PC-9 (cell line): Measurements from ENCODE around the gene TRAPPC5. TPM values are rescaled to one million over a fixed set of nuclear protein-coding genes. Genes with fewer than 3 reads are reported as not detected.

Experiments
- BruUV-seq: library from RNA; stranded (reverse); fragments of 400-500 nt; replicated peaks from 2 replicates; lab custom pipeline; 2021; lab: Mats Ljungman, UMichigan
- CTCF ChIA-PET: fragments of 300-600 bp; sonication (Branson Sonifier 250); formaldehyde crosslinking; loops from one replicate; lab custom pipeline; 2022; ENCODE audit warnings: antibody characterized with exemption; lab: Charles Lee
- POLR2A ChIA-PET: fragments of 300-600 bp; sonication (Branson Sonifier 250); formaldehyde crosslinking; loops from one replicate; lab custom pipeline; 2022; ENCODE audit warnings: antibody characterized with exemption; ENCODE audit not compliant: unreplicated experiment; lab: Charles Lee
- DNase-seq, 2 experiments: peaks; one replicate each; pipeline versions ENCODE4 v3.0.0 to v3.0.0-alpha.2; 2015 to 2022; ENCODE audit warnings: mixed read lengths in 1 of 2
- H2AFZ ChIP-seq: fragments of 200-600 bp; sonication (generic); 2 replicates; pipeline ENCODE4 v1.8.1; 2017; ENCODE audit warnings: antibody characterized with exemption
- H3F3A ChIP-seq: fragments of 200-600 bp; sonication (generic); 2 replicates; pipeline ENCODE4 v1.8.1; 2017; ENCODE audit warnings: antibody characterized with exemption, mild to moderate bottlenecking, low read depth; ENCODE audit not compliant: insufficient read depth
- H3K27ac ChIP-seq: fragments of 200-600 bp; sonication (generic); 2 replicates; pipeline ENCODE4 v1.6.1; 2016; ENCODE audit warnings: mixed run types
- H3K27me3 ChIP-seq: fragments of 200-600 bp; sonication (generic); 2 replicates; pipeline ENCODE4 v1.6.1; 2016; ENCODE audit warnings: low read depth, mixed run types; ENCODE audit not compliant: insufficient read depth
- H3K36me3 ChIP-seq: fragments of 200-600 bp; sonication (generic); 2 replicates; pipeline ENCODE4 v1.6.1; 2016; ENCODE audit warnings: low read depth, mixed run types
- H3K4me1 ChIP-seq: fragments of 200-600 bp; sonication (generic); replicated peaks from 2 replicates; pipeline ENCODE4 v1.6.1; 2016; ENCODE audit warnings: mixed run types; ENCODE audit not compliant: insufficient read depth
- H3K4me2 ChIP-seq: fragments of 200-600 bp; sonication (generic); 2 replicates; pipeline ENCODE4 v1.6.1; 2017; ENCODE audit warnings: mixed run types
- H3K4me3 ChIP-seq: fragments of 200-600 bp; sonication (generic); 2 replicates; pipeline ENCODE4 v1.6.1; 2016; ENCODE audit warnings: mixed run types
- H3K79me2 ChIP-seq: fragments of 200-600 bp; sonication (generic); 2 replicates; pipeline ENCODE4 v1.6.1; 2017; ENCODE audit warnings: low read depth, mixed run types
- H3K9me2 ChIP-seq: fragments of 200-600 bp; sonication (generic); 2 replicates; pipeline ENCODE4 v1.8.1; 2017; ENCODE audit warnings: mild to moderate bottlenecking; ENCODE audit not compliant: insufficient read depth
- H3K9me3 ChIP-seq: fragments of 200-600 bp; sonication (generic); 2 replicates; pipeline ENCODE4 v1.8.1; 2016; ENCODE audit warnings: low read depth; ENCODE audit not compliant: insufficient read depth
- H4K20me1 ChIP-seq: fragments of 200-600 bp; sonication (generic); 2 replicates; pipeline ENCODE4 v1.8.1; 2017; ENCODE audit not compliant: insufficient read depth
- EZH2 ChIP-seq: fragments of 200-600 bp; sonication (generic); IDR thresholded peaks from 2 replicates; pipeline ENCODE4 v1.8.0; 2017; ENCODE audit warnings: antibody characterized with exemption, low read depth
- intact Hi-C: fragments of 100-400 bp; cut with micrococcal nuclease; formaldehyde crosslinking; loops from one replicate; pipeline ENCODE4 v1.10.0; 2022; ENCODE audit not compliant: unreplicated experiment
- total RNA-seq: library from RNA; stranded (reverse); gene quantifications from 2 replicates; pipeline ENCODE4 v1.2.3, GENCODE V29; 2021
- TF ChIP-seq, protein P1 (sequence below): fragments of 200-600 bp; sonication (generic); conservative IDR thresholded peaks from 2 replicates; pipeline ENCODE4 v1.6.1; 2017; ENCODE audit warnings: mixed run types, antibody characterized with exemption, mild to moderate bottlenecking, moderate library complexity

Gene TRAPPC5
- total RNA-seq, 1 experiment from 2014 or later, result 103 TPM

DNA sequence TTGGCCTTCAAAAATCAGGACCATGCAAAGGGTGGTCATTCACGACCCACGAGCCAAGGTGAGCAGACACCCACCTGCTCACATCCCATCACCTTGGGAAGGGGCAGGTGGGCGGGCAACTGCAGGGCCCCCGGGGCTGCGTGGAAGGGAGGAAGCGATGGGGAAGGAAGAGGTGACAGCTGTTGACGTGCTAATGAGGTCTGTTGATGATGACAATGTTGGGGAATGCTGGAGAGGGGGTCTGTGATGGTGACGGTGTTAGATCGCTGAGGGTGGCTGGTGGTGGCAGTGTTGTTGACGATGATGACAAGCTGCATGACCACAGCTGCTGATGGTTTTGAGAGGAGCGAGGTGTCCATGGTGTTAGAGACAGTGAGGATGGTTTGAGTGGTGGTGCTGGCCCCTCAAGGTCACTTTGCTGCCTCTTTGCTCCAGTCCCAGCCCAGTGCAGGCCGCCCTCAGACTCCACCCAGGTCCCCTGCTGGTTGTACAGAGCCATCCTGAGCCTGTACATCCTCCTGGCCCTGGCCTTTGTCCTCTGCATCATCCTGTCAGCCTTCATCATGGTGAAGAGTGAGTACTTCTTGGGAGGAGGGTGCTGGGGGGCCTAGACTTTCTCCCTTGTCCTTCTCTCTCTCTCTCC is 2.8 kb upstream of the TRAPPC5 start:
- Histone ChIP-seq H3K27me3 (peaks cover 42% of the 10 kb centered on the region), H2AFZ (no peak overlapping the region), H3F3A (peaks cover 7% of the 10 kb centered on the region; the same call in 1 of the 2 replicates), H3K4me3 (no peak overlapping the region), H3K9me2 (no peaks in the 10 kb centered on the region), H3K36me3 (no peaks in the 10 kb centered on the region), H3K4me1 (peaks cover 16% of the 10 kb centered on the region; the same call in 1 of the 2 replicates), H4K20me1 (no peaks in the 10 kb centered on the region), H3K9me3 (0 out of 2 replicates have a peak, but pooled peaks cover 3% of the 10 kb centered on the region), H3K79me2 (peaks cover 19% of the 10 kb centered on the region), H3K27ac (no peak overlapping the region), H3K4me2 (no peak overlapping the region)
- no peak for DNase-seq
- no TSS peak for BruUV-seq
- no peak for TF ChIP-seq EZH2
- TF ChIP-seq, protein P1, sequence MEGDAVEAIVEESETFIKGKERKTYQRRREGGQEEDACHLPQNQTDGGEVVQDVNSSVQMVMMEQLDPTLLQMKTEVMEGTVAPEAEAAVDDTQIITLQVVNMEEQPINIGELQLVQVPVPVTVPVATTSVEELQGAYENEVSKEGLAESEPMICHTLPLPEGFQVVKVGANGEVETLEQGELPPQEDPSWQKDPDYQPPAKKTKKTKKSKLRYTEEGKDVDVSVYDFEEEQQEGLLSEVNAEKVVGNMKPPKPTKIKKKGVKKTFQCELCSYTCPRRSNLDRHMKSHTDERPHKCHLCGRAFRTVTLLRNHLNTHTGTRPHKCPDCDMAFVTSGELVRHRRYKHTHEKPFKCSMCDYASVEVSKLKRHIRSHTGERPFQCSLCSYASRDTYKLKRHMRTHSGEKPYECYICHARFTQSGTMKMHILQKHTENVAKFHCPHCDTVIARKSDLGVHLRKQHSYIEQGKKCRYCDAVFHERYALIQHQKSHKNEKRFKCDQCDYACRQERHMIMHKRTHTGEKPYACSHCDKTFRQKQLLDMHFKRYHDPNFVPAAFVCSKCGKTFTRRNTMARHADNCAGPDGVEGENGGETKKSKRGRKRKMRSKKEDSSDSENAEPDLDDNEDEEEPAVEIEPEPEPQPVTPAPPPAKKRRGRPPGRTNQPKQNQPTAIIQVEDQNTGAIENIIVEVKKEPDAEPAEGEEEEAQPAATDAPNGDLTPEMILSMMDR, result no peak
- POLR2A ChIA-PET, result interaction anchor here (0.6 to 0.7 kb wide), 2 partner anchors 99 to 155 kb away, joined by 3 read pairs; no protein-coding TSS in a partner anchor
- intact Hi-C loops, result loop anchor here (2.0 to 10.0 kb wide), 3 partner anchors 59 to 323 kb away; partner anchors contain the start of genes CTXN1 and SNAPC2
- CTCF ChIA-PET, result no interaction called here

DNA sequence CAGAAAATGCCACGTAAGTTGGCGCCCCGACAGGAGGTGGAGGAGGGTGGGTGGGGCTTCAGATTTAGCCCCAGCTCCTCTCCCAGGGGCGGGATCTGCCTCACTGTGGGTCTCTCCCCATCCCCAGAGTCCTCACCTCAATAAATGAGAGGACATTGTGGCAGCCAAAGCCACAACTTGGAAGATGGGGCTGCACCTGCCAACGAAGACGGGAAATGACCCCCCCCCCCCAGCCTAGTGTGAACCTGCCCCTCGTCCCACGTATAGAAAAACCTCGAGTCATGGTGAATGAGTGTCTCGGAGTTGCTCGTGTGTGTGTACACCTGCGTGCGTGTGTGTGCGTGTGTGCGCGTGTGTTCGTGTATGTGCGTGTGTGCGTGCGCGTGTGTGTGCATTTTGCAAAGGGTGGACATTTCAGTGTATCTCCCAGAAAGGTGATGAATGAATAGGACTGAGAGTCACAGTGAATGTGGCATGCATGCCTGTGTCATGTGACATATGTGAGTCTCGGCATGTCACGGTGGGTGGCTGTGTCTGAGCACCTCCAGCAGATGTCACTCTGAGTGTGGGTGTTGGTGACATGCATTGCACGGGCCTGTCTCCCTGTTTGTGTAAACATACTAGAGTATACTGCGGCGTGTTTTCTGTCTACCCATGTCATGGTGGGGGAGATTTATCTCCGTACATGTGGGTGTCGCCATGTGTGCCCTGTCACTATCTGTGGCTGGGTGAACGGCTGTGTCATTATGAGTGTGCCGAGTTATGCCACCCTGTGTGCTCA is 1.5 kb upstream of the TRAPPC5 start:
- BruUV-seq, result no TSS peak
- Histone ChIP-seq H4K20me1 (peaks cover 9% of the 10 kb centered on the region; the same call in 1 of the 2 replicates), H3K4me1 (peaks cover 9% of the 10 kb centered on the region; the same call in 1 of the 2 replicates), H3K4me3 (no peak overlapping the region), H3F3A (peaks cover 16% of the 10 kb centered on the region; the same call in 1 of the 2 replicates), H3K36me3 (0 out of 2 replicates have a peak, but pooled peaks cover 6% of the 10 kb centered on the region), H3K4me2 (no peak overlapping the region), H3K9me2 (no peaks in the 10 kb centered on the region), H2AFZ (no peak overlapping the region), H3K27me3 (peaks cover 30% of the 10 kb centered on the region), H3K79me2 (peaks cover 19% of the 10 kb centered on the region), H3K27ac (no peak overlapping the region), H3K9me3 (0 out of 2 replicates have a peak, but pooled peaks cover under 1% of the 10 kb centered on the region)
- ChIA-PET CTCF (interaction anchor here (0.6 kb wide), 1 partner anchor 193 kb away, joined by 3 read pairs; no protein-coding TSS in a partner anchor), POLR2A (no interaction called here)
- no peak for DNase-seq
- intact Hi-C loops, result loop anchor here (2.0 to 10.0 kb wide), 3 partner anchors 60 to 324 kb away; partner anchors contain the start of genes CTXN1 and SNAPC2
- TF ChIP-seq, protein P1, result 0 out of 2 replicates have a peak, but pooled peaks have one; percentile 23
- TF ChIP-seq EZH2, result no peak
